ENCODE data around the gene GCNA.

DNA sequence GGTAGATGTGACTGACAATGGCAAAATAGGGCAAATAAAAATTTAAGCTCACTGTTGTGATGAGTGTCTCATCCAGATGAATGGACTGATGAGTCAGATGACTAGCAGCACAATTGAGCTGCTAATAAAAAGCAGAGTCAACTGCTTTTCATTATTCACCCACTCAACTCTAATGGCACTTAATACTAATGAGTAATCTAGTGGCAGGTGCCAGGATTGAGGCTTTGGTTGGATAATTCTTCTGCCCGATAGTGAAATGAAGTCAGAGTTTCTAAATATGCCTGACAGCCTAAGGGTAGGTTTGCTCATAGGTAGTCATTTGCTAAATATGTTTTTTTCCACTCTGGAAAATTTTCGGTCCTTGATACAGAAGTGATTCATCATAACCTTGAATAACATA lies 34.9 kb upstream of the GCNA start:
- TF ChIP-seq, protein P1, sequence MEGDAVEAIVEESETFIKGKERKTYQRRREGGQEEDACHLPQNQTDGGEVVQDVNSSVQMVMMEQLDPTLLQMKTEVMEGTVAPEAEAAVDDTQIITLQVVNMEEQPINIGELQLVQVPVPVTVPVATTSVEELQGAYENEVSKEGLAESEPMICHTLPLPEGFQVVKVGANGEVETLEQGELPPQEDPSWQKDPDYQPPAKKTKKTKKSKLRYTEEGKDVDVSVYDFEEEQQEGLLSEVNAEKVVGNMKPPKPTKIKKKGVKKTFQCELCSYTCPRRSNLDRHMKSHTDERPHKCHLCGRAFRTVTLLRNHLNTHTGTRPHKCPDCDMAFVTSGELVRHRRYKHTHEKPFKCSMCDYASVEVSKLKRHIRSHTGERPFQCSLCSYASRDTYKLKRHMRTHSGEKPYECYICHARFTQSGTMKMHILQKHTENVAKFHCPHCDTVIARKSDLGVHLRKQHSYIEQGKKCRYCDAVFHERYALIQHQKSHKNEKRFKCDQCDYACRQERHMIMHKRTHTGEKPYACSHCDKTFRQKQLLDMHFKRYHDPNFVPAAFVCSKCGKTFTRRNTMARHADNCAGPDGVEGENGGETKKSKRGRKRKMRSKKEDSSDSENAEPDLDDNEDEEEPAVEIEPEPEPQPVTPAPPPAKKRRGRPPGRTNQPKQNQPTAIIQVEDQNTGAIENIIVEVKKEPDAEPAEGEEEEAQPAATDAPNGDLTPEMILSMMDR (IDR thresholded peaks at IDR 0.05), result no peak
- no peak for TF ChIP-seq POLR2A (IDR thresholded peaks at IDR 0.05)

Measured in gastroesophageal sphincter (tissue), 3 donors.